ENCODE results near the gene DEFB118. TPM values are rescaled to one million over a fixed set of nuclear protein-coding genes. Genes with fewer than 3 reads are reported as not detected.

The DEFB118 gene
- total RNA-seq, 1 experiment from 2014 or later = not detected

- H3K4me1 ChIP-seq = no peaks in the 10 kb centered on the region
- BruUV-seq (replicated peaks) = no TSS peak
- TF ChIP-seq CTCF (IDR thresholded peaks at IDR 0.05; ENCODE audit: insufficient read depth in 1 of 2, low read depth in 1 of 2, low read length in 1 of 2, severe bottlenecking in 1 of 2, unreplicated experiment in 1 of 2) = no peak
- POLR2A ChIA-PET = no interaction called here
- H3K4me3 Mint-ChIP-seq (ENCODE audit: unreplicated experiment) = no peak overlapping the region
- 0 out of 2 replicates have a peak, but pooled peaks cover 4% of the 10 kb centered on the region for H3K9me3 ChIP-seq
- H3K9me3 Mint-ChIP-seq (ENCODE audit: unreplicated experiment) = no peaks in the 10 kb centered on the region
- H3K4me1 Mint-ChIP-seq (ENCODE audit: low read depth, unreplicated experiment) = no peaks in the 10 kb centered on the region
- CTCF ChIA-PET = no interaction called here
- peaks cover 20% of the 10 kb centered on the region for H3K27me3 Mint-ChIP-seq (ENCODE audit: insufficient read depth, unreplicated experiment)
- intact Hi-C loops (cut with micrococcal nuclease; ENCODE audit: unreplicated experiment) = no loop called here
- no peak overlapping the region for H3K4me3 ChIP-seq (ENCODE audit: low read depth, low read length)
- H3K36me3 Mint-ChIP-seq (ENCODE audit: insufficient read depth, unreplicated experiment) = no peaks in the 10 kb centered on the region
- no peaks in the 10 kb centered on the region for H3K27me3 ChIP-seq (replicated peaks; ENCODE audit: control insufficient read depth, insufficient read depth, low read length)
- H3K36me3 ChIP-seq (ENCODE audit: control insufficient read depth, insufficient read depth, low read length) = no peaks in the 10 kb centered on the region
- no peak overlapping the region for H3K27ac Mint-ChIP-seq (ENCODE audit: unreplicated experiment)
- DNase-seq = no peak
Observed at GRCh38 chr20:31410011-31410410, 41.6 kb downstream of the DEFB118 start.

- Histone ChIP-seq H3K4me1 (no peaks in the 10 kb centered on the region), H3K27me3 (replicated peaks; ENCODE audit: control insufficient read depth, insufficient read depth, low read length) (no peaks in the 10 kb centered on the region), H3K4me3 (ENCODE audit: low read depth, low read length) (no peak overlapping the region), H3K36me3 (ENCODE audit: control insufficient read depth, insufficient read depth, low read length) (no peaks in the 10 kb centered on the region), H3K9me3 (peaks cover 4% of the 10 kb centered on the region; the same call in 1 of the 2 replicates)
- no TSS peak for BruUV-seq (replicated peaks)
- Mint-ChIP-seq H3K27ac (ENCODE audit: unreplicated experiment) (no peak overlapping the region), H3K9me3 (ENCODE audit: unreplicated experiment) (no peaks in the 10 kb centered on the region), H3K4me1 (ENCODE audit: low read depth, unreplicated experiment) (no peaks in the 10 kb centered on the region), H3K4me3 (ENCODE audit: unreplicated experiment) (no peak overlapping the region), H3K27me3 (ENCODE audit: insufficient read depth, unreplicated experiment) (peaks cover 22% of the 10 kb centered on the region), H3K36me3 (ENCODE audit: insufficient read depth, unreplicated experiment) (no peaks in the 10 kb centered on the region)
- ChIA-PET CTCF (interaction anchor here (1.0 kb wide), 1 partner anchor 89 kb away, joined by 5 read pairs; no protein-coding TSS in a partner anchor), POLR2A (no interaction called here)
- intact Hi-C loops (cut with micrococcal nuclease; ENCODE audit: unreplicated experiment) = no loop called here
- no peak for TF ChIP-seq CTCF (IDR thresholded peaks at IDR 0.05; ENCODE audit: insufficient read depth in 1 of 2, low read depth in 1 of 2, low read length in 1 of 2, severe bottlenecking in 1 of 2, unreplicated experiment in 1 of 2)
- no peak for DNase-seq
Observed at GRCh38 chr20:31414381-31414780, 46.0 kb downstream of the DEFB118 start.

- Histone ChIP-seq H3K36me3 (ENCODE audit: control insufficient read depth, insufficient read depth, low read length) (no peaks in the 10 kb centered on the region), H3K4me1 (no peaks in the 10 kb centered on the region), H3K9me3 (no peaks in the 10 kb centered on the region; the same call in 1 of the 2 replicates), H3K27me3 (replicated peaks; ENCODE audit: control insufficient read depth, insufficient read depth, low read length) (no peaks in the 10 kb centered on the region), H3K4me3 (ENCODE audit: low read depth, low read length) (no peak overlapping the region)
- Mint-ChIP-seq H3K36me3 (ENCODE audit: insufficient read depth, unreplicated experiment) (no peaks in the 10 kb centered on the region), H3K27ac (ENCODE audit: unreplicated experiment) (no peak overlapping the region), H3K9me3 (ENCODE audit: unreplicated experiment) (no peaks in the 10 kb centered on the region), H3K4me1 (ENCODE audit: low read depth, unreplicated experiment) (no peaks in the 10 kb centered on the region), H3K27me3 (ENCODE audit: insufficient read depth, unreplicated experiment) (peaks cover 22% of the 10 kb centered on the region), H3K4me3 (ENCODE audit: unreplicated experiment) (no peak overlapping the region)
- DNase-seq = no peak
- intact Hi-C loops (cut with micrococcal nuclease; ENCODE audit: unreplicated experiment) = no loop called here
- no TSS peak for BruUV-seq (replicated peaks)
- TF ChIP-seq CTCF (IDR thresholded peaks at IDR 0.05; ENCODE audit: insufficient read depth in 1 of 2, low read depth in 1 of 2, low read length in 1 of 2, severe bottlenecking in 1 of 2, unreplicated experiment in 1 of 2) = no peak
- POLR2A ChIA-PET = no interaction called here
- CTCF ChIA-PET = no interaction called here
Observed at GRCh38 chr20:31415653-31416052, 47.3 kb downstream of the DEFB118 start.
